Activated gamma-delta T cell (primary cell): Measurements from ENCODE around the gene UBC.
"Not testable (repeated sequence)": the region's sequence is repeated elsewhere in the genome, so short reads cannot be mapped to it uniquely, and the experiment has no call there.

ENCODE experiments used
- DNase-seq: peaks from one replicate; lab custom pipeline; 2025; lab: John Stamatoyannopoulos, UW

UBC gene

GRCh38 chr12:124915239-124916236 lies 1.1 kb upstream of the UBC start:
- no peak for DNase-seq

- no peak for DNase-seq
These were observed 717 bp downstream of the UBC start for GRCh38 chr12:124913474-124914391.

- DNase-seq, result not testable (repeated sequence)
These were observed 1.7 kb downstream of the UBC start for GRCh38 chr12:124912529-124913287.

- not testable (repeated sequence) for DNase-seq
These were observed 2.9 kb downstream of the UBC start for GRCh38 chr12:124911521-124911920.

- DNase-seq, result no peak
These were observed 3.6 kb downstream of the UBC start for GRCh38 chr12:124910561-124911478.

- DNase-seq, result no peak
These were observed 4.5 kb downstream of the UBC start for GRCh38 chr12:124909831-124910560.

GRCh38 chr12:124906606-124907261 lies 7.7 kb downstream of the UBC start:
- no peak for DNase-seq

GRCh38 chr12:124904306-124905098 lies 9.9 kb downstream of the UBC start:
- DNase-seq, result no peak

GRCh38 chr12:124902916-124903315 lies 11.5 kb downstream of the UBC start:
- DNase-seq, result no peak

GRCh38 chr12:124901003-124901402 lies 13.4 kb downstream of the UBC start:
- DNase-seq, result no peak

- DNase-seq, result not testable (repeated sequence)
These were observed 14.1 kb downstream of the UBC start for GRCh38 chr12:124900345-124900795.

GRCh38 chr12:124898923-124899294 lies 15.5 kb downstream of the UBC start:
- no peak for DNase-seq

- no peak for DNase-seq
These were observed 16.1 kb downstream of the UBC start for GRCh38 chr12:124898200-124898922.

- DNase-seq, result no peak
These were observed 18.0 kb downstream of the UBC start for GRCh38 chr12:124896461-124896860.

- DNase-seq, result no peak
These were observed 20.5 kb downstream of the UBC start for GRCh38 chr12:124893792-124894516.

- DNase-seq, result no peak
These were observed 26.2 kb downstream of the UBC start for GRCh38 chr12:124888260-124888659.

GRCh38 chr12:124887766-124888165 lies 26.7 kb downstream of the UBC start:
- DNase-seq, result not testable (repeated sequence)
